GM19468 (cell line): ENCODE measurements around the gene SMIM28.
A peak's percentile ranks its signal among the peaks of the same experiment; 100 is the strongest.
"Not testable (repeated sequence)": the region's sequence is repeated elsewhere in the genome, so short reads cannot be mapped to it uniquely, and the experiment has no call there.

ENCODE experiments used
- ATAC-seq: cut with Tn5 transposase; IDR thresholded peaks from one replicate; pipeline ENCODE4 v1.9.1; 2021; ENCODE audit warnings: mild to moderate bottlenecking, moderate library complexity, moderate number of reproducible peaks; ENCODE audit not compliant: unreplicated experiment; ENCODE audit errors: extremely low read depth

SMIM28 gene

GRCh38 chr6:138403801-138404665, 26.3 kb downstream of the SMIM28 start, which contains the start of gene HEBP2:
TSS of gene HEBP2 (plus strand) at chr6:138404223. CDS start at chr6:138404496, 273 bp downstream.
- peak; percentile 81 for ATAC-seq

GRCh38 chr6:138404666-138405337, 27.1 kb downstream of the SMIM28 start:
- no peak for ATAC-seq

GRCh38 chr6:138405816-138406413, 28.2 kb downstream of the SMIM28 start:
- no peak for ATAC-seq

DNA sequence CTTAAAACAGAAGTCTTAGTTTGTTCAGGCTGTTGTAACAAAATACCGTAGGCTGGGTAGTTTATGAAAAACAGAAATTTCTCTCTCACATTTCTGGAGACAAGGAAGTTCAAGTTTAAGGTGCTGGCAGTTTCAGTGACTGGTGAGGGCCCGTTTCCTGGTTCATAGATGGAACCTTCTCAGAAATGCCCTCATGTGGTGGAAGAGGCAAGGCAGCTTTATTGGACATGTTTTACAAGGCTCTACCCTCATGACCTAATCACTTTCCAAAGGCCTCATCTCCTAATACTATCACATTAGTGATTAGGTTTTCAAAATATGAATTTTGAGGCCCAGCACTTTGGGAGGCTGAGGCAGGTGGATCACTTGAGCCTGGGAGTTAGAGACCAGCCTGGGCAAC, 28.7 kb downstream of the SMIM28 start:
- ATAC-seq: no peak

GRCh38 chr6:138410048-138410735, 32.5 kb downstream of the SMIM28 start:
- no peak for ATAC-seq

- ATAC-seq: no peak
These were observed 33.5 kb downstream of the SMIM28 start for GRCh38 chr6:138410972-138411880.

DNA sequence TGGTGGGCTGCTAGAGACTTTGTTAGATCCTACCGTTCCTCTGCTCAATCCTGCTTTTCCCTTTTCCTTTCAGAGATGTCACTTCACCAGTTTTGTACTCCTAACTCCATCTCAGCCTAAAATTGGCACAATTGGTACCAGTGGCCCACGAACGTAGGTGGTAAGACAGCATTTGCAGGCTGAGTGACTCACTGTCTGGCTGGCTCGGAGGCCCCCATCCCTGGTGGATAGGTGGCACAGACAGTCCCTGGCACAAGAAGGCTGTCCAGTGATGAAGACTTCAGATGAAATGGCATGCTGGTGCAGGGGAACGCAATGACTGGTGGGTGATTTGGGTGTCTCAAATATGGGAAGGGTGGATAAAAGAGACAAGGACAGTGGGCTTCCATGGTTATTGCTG, 37.4 kb downstream of the SMIM28 start:
- ATAC-seq: no peak

DNA sequence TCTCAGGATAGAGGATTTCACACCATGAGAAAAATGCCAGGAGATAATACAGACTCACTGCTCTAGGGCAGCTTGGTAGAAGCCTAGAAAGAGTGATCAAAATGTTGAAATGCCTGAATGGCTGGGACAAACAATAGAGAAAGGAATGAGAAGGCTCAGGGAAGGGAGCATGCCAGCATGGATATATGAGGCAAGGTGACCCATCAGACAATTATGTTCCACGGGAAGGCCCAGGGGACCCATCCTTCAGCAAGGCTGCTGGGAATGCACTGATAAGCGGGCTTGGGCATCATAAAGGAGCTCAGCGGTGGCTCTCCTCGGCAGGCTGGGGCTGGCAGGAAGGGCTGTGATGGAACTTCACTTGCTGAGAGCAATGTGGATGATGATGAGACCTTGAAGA, 38.5 kb downstream of the SMIM28 start:
- no peak for ATAC-seq

GRCh38 chr6:138417493-138418117, 39.9 kb downstream of the SMIM28 start:
- no peak for ATAC-seq

- ATAC-seq: no peak
These were observed 40.5 kb downstream of the SMIM28 start for GRCh38 chr6:138418118-138418742.

- ATAC-seq: no peak
These were observed 42.1 kb downstream of the SMIM28 start for GRCh38 chr6:138419766-138420165.

DNA sequence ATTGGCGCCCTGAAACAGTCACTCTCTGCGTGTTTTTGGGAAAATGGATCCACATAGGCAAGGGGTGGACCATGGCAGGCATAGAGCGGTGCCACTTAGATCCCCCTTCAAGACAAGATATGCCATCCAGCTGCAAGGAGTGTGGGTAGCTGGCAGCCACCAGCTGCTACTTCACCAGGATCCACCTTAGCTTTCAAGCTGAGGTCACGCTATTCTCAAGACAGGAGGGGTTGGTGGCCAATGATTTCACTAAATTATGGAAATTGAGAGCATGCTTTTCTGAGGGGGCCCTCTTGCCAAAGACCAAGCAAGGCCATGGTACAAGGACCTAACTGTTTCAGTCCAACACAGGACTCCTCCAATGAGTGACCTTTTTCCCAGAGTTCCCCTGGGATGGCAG, 42.7 kb downstream of the SMIM28 start:
- ATAC-seq: no peak

DNA sequence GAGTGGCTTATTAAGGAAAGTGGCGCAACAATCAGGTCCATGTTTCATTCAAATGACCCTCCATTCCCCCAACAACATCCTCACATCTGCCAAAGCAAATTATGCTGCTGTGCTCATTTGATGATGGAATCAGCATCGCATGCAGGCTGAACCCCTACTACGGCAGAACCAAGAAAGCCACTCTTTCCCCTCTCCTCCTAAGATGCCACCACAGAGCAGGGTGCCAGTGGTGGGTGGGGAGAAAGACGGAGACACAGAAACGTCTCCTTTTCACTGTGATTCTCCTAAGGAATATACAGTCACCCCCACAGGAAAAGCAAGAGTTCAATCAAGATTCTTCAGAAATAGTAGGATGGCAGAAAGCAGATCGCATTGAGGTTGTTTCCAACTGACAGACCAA, 43.4 kb downstream of the SMIM28 start:
- no peak for ATAC-seq

- ATAC-seq: no peak
These were observed 43.9 kb downstream of the SMIM28 start for GRCh38 chr6:138421608-138422007.

DNA sequence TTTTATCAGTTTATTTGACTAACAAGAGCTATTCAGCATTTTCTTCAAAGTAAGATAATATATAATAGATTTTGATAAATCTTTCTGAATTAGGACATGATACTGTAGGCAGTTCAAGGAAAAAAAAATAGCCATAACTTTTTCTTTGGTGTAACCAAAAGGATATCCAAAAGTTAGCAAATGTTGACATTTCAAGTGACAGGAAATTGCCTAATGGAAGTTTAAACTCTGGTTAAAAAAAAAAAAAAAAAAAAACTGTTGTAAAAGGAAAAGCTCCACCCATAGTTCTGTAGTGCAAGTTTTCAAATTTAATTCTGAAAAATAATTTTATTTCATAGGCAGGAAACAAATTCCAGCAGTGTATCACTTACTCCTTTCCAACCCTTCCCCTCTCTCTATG, 45.2 kb downstream of the SMIM28 start:
- ATAC-seq: no peak

GRCh38 chr6:138424004-138424904, 46.5 kb downstream of the SMIM28 start:
- no peak for ATAC-seq

DNA sequence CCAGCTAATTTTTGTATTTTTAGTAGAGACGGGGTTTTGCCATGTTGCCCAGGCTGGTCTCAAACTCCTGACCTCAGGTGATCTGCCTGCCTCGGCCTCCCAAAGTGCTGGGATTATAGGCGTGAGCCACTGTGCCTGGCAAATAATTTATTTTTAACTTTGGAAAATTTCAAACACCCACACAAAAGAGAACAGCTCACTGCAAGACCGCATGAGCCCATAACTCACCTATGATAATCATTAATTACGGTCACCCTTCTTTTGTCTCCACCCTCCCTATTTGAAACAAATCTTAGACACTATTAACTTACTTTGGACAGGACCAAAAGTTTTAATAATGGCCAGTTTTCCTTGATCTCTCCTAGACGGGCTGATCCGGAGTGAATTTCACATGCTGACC, 47.6 kb downstream of the SMIM28 start:
- not testable (repeated sequence) for ATAC-seq
